GM19452 (cell line): ENCODE data around the gene TMEM179B.
"Not testable (repeated sequence)": the region's sequence is repeated elsewhere in the genome, so short reads cannot be mapped to it uniquely, and the experiment has no call there.

Experiments
- ATAC-seq: cut with Tn5 transposase; IDR thresholded peaks from one replicate; pipeline ENCODE4 v1.9.1; 2021; ENCODE audit not compliant: unreplicated experiment

The TMEM179B gene, protein sequence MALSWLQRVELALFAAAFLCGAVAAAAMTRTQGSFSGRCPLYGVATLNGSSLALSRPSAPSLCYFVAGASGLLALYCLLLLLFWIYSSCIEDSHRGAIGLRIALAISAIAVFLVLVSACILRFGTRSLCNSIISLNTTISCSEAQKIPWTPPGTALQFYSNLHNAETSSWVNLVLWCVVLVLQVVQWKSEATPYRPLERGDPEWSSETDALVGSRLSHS

DNA sequence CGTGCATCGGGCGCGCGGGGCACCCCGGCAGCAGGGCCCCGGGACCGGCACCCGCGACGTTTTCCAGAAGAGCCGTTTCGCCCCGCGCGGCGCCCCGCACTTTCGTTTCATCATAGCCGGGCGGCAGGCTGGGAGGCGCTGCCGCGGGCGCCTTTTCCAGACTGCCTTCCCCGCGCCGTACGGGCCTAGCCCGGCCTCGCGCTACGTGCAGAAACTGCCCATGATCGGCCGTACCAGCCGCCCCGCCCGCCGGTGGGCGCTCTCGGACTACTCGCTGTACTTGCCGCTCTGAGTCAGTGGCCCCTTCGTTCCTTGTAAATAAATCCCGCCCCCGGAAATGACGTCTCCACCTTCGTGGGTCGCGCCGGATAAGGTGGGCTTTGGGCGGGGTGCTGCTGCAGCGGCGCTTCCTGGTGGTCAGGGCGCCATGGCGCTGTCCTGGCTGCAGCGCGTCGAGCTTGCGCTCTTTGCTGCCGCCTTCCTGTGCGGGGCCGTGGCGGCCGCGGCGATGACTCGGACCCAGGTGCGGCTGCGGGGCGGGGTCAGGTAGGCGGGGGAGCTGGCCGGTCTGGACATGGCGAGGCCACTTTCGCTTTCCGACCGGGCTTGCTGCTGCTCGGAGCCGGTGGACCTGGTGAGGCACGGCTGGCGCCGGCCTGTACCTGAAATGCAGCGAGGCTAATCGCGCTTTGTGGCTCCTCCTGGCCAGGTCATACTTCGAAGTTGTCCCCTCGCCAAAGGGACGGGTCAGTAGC lies at the start of gene TMEM179B:
Gene TMEM179B, plus strand, starts transcription at position 398 of the 755 bp plus-strand sequence. Its CDS starts 30 bp downstream, at position 428.
- ATAC-seq: peak; percentile 62

DNA sequence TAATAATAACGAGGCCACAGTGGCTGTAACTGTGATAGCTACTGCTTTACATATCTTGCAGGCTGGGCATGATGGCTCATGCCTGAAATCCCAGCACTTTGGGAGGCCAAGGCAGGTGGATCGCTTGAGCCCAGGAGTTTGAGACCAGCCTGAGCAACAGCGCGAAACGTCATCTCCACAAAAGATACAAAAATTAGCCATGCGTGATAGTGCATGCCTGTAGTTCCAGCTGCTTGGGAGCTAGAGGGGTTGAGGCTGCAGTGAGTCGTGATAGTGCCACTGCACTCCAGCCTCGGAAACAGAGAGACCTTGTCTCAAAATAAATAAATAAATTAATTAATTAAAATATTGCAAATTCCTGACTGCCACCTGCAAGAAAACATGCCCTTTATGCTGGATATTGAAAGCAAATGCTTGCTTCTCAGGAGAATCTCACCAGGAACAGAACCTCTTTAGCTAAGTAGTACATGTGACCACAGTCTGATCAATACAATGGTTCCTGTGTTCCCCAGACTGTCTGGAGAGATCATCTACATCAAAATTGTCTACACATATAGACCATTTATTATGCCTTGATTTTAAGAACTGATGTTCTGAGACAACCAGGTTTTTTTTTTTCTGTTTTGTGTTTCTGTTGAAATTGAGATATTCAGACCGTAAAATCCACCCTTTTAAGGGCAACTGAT lies 39.6 kb upstream of the TMEM179B start:
- ATAC-seq: no peak

DNA sequence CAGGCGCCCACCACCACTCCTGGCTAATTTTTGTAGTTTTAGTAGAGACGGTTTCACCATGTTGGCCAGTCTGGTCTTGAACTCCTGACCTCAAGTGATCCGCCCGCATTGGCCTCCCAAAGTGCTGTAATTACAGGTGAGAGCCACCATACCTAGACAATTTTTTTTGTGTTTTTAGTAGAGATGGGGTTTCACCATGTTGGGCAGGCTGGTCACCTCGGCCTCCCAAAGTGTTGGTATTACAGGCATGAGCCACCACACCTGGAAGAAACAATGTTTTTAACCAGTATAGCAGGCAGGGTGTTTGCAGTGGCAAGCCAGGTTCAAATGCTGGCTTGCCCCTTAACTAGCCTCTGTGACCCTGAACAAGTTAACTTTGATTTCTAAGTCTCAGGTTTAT lies 37.3 kb upstream of the TMEM179B start:
- not testable (repeated sequence) for ATAC-seq

DNA sequence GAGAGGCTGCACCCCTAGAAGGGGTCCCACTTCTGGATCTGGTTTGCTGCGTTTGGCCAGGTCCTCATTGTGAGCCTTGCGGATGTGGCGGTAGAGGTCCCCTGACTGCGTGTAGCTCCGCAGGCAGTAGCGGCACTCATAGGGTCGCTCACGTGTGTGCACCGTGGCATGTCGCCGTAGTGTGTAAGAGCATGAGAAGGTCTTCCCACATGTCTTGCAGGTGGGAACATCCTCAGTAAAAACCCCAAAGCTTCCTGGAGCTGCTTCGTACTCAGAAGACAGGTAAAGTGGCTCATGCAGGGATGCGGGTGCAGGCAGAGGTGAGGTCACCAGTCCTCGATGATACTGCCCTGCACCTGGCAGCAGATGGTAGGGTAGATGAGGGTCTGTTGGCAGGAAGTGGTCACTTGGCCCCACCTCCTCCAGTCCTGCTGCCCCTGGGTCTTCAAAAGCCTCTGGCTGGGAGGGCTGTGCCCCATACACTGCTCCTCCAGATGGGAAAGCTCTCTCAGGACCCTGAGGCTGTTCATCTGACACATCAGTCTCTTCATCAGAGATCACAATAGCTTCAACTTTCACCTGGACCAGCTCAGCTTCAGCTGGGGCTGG lies 34.9 kb upstream of the TMEM179B start:
- ATAC-seq: no peak

DNA sequence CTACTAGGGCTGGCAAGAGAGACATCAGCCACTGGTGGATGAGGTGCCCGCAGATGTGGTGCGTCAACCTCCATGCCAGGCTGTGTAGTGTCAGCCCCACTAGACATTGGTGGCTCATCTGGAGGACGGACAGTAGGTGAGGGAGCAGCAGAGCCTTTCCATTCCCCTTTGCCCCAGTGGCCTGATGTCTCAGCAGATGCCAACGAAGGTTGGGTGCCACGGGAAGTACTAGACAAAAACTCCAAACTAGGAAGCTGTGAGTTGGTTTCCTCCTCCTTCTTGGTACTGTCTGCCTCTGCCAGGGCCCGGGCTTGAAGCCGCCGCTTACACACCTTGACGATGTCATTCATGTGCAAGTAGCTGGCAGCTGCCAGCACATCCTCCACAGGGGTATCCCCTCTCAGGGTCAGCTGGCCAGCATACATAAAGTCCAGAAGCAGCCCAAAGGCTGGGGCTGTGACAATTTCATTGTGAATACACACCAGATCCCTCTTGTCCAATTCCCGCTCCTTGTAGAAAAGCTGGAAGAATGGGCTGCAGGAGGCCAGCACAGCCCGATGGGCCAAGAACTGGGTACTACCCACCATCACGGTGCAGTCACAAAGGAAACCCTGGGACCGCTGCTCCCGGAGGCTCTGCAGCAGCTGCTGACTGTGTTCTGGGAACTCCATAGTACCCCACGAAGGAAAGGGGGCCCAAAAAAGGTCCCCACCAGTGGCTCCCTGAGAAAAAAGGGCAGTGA lies 34.0 kb upstream of the TMEM179B start:
- ATAC-seq: peak; percentile 1

DNA sequence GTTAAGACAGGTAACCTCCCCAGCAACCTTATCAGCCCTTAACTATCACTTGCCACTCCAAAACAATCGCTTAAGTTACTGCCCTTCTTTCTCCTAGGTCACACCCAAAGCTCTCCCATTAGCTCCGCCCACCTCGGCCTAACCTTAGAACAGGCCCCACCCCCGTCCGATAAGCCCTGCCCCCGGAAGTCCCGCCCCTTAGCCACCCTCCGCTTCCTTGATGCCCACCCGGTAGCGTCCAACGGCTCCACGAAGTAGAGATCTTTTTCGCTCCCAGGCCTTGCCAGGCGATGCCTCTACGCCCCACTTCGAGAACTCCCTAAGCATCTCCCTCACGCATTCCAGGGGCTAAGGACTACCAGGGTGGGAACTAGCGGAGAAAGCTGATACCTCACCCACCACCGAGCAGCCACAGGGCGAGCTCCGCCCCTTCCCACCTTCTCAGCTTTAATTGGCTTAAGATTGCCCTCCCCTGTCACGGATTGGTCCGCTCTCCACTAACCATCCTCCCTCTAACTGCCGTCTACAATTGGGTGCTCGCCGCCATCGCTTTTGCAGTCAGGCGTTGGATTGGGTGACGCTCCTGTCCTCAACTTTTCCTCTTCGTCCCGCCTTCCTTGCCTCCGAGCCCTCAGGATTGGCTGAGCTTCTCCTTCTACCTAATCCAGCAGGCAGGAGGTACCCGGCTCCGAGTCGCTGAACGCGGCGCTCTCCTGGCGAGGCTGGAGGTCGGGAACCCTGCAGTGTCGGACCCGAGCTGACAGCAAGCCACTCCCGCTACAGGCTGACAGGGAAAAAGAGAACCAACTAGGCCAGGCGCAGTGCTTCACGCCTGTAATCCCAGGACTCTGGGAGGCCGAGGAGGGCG lies 33.2 kb upstream of the TMEM179B start, which contains the start of gene ZBTB3:
Gene ZBTB3, minus strand, starts transcription at position 425 of the 868 bp plus-strand sequence. CDS start 496 bp downstream, outside the sequence.
- peak; percentile 94 for ATAC-seq

DNA sequence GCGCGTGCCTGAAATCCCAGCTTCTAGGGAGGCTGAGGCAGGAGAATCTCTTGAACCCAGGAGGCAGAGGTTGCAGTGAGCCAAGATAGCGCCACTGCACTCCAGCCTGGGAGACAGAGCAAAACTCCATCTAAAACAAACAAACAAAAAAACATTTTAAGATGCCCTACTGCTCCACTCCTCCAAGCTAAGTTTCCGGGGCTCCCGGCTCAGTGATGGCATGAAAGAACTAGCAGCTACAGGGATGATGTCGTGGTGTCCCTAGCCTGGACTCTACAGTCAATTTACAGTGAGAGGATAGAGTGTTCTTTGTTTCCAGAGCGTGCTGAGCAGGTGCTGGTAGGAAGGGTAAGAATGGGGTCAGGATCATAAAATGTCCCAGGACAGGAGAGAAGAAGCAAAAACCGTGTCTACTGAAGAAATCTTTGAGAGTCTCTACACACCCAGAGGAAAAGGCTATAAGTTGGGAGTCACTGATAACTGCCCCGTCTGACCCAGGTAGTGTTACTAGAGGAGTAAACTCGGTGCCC lies 32.1 kb upstream of the TMEM179B start:
- ATAC-seq: no peak

DNA sequence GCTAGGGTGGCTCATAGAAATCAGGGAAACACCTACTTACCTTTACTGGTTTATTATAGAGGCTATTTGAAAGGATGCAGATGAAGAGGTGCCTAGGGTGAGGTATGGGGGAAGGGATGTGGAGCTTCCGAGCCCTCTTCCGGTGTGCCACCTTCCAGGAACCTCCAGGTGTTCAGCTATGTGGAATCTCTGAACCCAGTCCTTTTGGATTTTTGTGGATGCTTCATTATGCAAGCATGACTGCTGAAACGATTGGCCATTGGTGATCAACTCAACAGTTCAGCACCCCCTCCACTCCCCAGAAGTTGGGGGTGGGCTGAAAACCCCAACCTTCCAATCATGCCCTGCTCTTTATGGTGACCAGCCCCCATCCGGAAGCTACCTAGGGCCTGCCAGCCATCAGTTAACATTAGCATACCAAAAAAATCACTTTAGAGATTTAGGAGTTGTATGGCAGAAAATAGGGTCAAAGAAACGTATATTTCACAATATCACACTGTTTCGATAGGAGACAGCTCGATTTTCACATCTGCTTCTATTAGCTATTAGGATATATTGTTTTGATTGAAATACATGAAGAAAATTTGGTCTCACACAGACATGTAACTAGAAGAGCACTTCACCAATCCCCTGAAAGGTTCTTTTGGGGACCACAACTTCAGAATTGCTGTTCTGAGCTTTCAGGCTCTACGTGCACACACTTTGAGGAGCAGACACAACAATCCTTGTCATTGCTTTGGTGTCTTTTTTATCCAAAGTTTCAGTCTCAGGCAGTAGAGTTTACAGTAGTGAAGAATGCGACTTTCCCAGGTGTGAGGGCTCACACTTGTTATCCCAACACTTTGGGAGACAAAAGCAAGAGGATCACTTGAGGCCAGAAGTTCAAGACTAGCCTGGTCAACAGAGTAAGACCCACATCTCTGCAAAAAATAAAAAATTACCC lies 29.1 kb upstream of the TMEM179B start:
- no peak for ATAC-seq

DNA sequence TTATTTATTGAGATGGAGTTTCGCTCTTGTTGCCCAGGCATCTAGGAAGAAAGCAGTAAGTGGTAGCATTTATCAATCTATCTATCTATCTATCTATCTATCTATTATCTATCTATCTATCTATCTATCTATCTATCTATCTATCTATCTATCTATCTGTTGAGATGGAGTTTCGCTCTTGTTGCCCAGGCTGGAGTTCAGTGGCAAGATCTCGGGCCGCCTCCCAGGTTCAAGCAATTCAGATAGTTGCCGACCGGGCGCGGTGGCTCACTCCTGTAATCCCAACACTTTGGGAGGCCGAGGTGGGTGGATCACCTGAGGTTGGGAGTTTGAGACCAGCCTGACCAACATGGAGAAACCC lies 26.4 kb upstream of the TMEM179B start:
- not testable (repeated sequence) for ATAC-seq

DNA sequence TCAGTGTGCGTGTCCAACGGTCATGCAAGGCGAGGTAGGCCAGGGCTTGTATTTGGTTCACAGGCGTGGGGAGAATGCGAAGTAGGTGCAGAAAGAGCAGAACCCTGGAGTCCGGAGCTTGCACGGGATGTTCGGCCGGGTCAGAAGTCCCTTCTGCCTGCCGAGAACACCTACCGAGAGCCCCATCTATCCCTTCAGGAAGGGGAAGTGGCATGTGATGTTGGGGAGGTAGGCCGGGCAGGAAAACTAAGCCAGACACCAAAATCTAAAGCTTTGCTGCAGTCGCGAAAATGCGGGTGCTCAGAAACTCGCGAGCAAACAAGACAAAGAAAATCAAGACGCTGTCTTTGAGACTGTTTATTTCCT lies 16.4 kb upstream of the TMEM179B start:
- ATAC-seq: peak; percentile 12

DNA sequence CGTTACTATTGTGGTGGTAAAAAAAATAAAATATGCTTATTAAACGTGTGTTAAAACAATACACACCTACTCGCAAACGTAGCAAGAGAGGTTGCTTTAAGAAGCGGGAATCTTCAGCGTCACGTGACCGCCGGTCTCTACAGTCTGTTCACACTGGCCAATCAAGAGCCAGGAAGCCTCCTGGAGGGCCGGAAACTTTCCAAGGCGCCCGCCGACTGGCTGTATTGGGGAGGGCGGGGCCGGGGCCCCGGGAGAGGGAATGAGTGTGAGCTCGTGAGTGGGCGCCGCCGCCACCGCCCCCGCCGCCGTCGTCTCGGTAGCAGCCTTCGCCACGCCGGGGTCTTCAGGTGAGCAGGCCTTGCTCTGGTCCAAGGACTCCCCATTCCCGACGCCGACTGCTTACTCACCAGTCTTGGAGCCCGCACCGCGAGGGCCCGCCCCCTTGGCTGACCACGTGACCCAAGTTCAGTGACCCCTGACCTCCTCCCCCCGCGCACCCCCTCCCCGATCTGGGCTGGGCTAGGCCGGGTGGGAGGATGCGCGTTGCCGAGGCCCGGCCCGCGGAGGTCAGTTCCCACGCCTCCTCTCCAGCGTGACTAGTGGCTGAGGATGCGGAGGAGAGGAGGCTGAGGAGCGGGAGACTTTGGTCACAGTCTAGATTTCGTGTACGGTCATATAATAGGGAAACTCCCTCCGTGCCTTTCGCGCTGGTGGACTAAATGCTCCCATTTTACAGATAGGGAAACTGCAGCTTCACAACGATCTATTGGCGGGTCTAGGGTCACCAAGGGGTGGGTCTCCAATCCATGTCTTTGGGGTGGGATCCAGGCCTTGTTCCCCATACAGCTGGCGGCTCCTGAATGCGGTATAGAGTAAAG lies 15.8 kb upstream of the TMEM179B start, which contains the start of gene TAF6L:
Gene TAF6L, plus strand, starts transcription at position 253 of the 878 bp plus-strand sequence. CDS start 4,388 bp downstream, outside the sequence.
- ATAC-seq: peak; percentile 82

DNA sequence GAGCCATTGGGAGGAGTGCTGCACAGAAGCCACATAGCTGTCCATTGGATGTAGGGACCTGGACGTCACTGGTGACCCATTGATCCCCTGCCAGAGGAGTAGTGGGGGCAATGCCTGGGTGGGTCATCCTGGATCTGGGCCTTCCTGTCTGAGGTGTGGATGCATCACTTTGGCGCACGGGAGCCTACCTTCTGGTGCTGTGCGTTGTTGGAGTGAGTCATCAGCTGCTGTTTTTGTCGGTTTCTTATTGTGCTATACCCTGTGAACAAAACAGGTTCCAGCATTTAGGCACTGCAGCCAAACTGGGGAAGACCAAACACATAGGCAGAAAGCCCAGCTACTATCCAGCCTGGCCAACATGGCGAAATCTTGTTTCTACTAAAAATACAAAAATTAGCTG lies 12.8 kb upstream of the TMEM179B start:
- no peak for ATAC-seq

DNA sequence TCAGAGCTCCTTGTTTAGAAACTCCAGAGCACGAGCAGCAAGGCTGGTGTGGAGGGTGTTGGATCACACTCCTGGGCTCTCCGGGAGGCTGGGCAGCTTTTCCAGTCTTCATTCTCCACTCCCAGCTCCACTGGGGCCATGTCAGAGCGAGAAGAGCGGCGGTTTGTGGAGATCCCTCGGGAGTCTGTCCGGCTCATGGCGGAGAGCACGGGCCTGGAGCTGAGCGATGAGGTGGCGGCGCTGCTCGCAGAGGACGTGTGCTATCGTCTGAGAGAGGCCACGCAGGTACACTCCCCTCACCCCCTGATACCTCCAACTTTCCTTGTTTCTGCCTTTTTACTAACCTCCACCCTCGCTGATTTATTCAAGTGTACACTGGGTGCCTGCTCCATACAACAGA lies 11.6 kb upstream of the TMEM179B start:
- ATAC-seq: no peak

DNA sequence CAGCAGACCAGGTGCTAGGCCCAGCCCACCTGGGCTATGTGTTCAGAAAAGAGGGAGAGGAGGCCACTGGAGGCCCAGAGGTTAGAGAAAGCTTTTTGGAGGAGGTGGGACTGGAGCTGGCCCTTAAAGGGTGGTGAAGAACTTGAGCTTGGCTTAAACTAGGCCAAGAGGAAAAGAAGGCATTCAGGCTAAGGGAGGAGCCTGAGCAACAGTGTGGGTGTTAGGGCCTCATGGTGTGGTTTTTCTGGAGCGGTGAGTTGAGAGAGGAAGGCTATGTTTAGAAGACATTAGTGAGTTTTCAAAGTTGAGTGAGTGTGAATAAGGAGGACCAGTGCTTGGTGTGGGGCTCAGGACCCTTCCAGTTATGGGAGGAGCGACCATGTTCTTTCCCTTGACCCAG lies 9.8 kb upstream of the TMEM179B start:
- ATAC-seq: no peak

DNA sequence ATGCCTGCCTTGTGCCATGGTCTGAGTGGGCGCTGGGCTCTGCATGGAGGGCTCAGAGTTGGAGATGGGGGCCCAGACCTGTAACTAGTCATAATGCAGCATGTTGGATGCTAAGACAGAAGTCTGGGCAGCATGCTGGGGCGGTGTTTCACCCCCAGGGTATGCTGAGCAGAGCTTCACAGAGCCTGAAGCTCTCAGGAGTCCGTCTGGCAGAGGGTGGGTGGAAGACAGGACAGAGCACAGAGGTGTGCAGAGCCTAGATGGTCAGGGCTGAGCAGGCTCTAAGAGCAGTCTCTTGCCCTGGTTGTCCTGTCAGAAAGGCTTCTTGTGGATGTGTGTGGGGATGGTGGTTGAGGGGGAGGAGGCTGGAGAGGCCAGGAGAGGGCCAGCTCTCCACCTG lies 8.8 kb upstream of the TMEM179B start:
- ATAC-seq: no peak

DNA sequence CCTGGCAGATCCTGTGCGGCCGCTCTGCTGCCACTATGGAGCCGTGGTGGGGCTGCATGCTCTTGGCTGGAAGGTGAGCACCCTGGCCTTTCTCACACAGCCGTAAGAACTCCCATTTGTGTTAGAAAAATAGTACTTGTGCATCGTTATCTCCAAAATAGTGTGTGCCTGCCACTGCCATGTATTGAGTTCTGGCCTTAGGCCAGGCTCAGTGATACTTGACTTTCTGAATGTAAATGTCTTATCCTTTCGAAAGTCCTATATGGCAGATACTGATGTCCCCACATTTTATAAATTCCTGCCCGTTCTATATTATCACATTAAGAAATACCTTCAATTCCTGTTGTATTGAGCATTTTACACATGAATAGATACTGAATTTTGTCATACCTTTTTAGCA lies 4.4 kb upstream of the TMEM179B start:
- ATAC-seq: no peak

DNA sequence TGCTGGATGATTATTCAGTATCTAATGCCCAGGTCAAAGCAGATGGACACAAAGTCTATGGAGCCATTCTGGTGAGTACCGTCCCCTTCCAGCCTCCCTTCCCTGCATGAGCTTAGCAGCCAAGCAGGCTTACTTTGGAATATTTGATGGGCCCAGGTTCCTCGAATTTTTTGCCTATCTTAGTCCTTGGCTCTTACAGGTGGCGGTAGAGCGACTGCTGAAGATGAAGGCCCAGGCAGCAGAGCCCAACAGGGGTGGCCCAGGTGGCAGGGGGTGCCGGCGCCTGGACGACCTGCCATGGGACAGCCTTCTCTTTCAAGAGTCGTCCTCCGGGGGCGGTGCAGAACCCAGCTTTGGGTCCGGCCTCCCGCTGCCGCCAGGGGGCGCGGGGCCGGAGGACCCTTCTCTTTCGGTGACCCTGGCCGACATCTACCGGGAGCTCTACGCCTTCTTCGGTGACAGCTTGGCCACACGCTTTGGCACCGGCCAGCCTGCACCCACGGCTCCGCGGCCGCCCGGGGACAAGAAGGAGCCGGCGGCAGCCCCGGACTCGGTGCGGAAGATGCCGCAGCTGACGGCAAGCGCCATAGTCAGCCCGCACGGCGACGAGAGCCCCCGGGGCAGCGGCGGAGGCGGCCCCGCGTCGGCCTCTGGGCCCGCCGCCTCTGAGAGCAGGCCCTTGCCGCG lies 741 bp upstream of the TMEM179B start:
- peak; percentile 57 for ATAC-seq
